Fibroblast of lung (primary cell): ENCODE data around the gene TMEM120A.

Source experiments
- EZH2 ChIP-seq: IDR thresholded peaks from 2 replicates; pipeline ENCODE4 v1.5.1; 2012; ENCODE audit warnings: low read length, control low read depth, mild to moderate bottlenecking; ENCODE audit errors: missing control alignments
- TF ChIP-seq, protein P1 (sequence below), 2 donors: IDR thresholded peaks in 1 of 2; conservative IDR thresholded peaks in 1 of 2; 1 replicate in 1 of 2; 2 replicates in 1 of 2; pipeline ENCODE4 v1.5.1; 2011 to 2012; ENCODE audit warnings: low read length in 2 of 2, control low read depth in 1 of 2, inconsistent platforms in 1 of 2, low read depth in 1 of 2, mild to moderate bottlenecking in 1 of 2

DNA sequence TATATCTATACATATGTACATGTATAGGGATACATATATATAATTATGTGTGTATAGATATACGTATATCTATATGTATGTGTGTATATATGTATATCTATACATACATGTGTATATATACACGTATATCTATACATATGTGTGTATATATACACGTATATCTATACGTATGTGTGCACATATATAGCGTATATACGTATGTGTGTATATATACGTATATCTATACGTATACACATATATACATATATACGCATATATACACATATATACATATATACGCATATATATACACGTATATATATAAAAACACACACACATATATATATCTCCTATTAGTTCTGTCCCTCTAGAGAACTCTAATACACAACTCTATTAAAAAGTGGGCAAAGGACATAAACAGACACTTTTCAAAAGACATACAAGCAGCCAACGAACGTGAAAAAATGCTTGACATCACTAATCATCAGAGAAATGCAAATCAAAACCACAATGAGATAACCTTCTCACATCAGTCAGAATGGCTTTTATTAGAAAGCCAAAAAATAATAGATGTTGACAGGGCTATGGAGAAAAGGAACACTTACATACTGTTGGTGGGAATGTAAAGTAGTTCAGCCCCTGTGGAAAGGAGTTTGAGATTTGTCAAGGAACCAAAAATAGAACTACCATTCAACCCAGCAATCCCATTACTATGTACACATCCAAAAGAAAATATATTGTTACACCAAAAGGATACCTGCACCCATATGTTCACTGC lies 22.0 kb upstream of the TMEM120A start:
- TF ChIP-seq, protein P1, sequence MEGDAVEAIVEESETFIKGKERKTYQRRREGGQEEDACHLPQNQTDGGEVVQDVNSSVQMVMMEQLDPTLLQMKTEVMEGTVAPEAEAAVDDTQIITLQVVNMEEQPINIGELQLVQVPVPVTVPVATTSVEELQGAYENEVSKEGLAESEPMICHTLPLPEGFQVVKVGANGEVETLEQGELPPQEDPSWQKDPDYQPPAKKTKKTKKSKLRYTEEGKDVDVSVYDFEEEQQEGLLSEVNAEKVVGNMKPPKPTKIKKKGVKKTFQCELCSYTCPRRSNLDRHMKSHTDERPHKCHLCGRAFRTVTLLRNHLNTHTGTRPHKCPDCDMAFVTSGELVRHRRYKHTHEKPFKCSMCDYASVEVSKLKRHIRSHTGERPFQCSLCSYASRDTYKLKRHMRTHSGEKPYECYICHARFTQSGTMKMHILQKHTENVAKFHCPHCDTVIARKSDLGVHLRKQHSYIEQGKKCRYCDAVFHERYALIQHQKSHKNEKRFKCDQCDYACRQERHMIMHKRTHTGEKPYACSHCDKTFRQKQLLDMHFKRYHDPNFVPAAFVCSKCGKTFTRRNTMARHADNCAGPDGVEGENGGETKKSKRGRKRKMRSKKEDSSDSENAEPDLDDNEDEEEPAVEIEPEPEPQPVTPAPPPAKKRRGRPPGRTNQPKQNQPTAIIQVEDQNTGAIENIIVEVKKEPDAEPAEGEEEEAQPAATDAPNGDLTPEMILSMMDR (conservative IDR thresholded peaks at IDR 0.05 in 1 of 2, IDR thresholded peaks at IDR 0.05 in 1 of 2; ENCODE audit: low read depth in 1 of 2, low read length in 2 of 2): no peak
- TF ChIP-seq EZH2: no peak
